Hypothalamus (tissue), 51 donors: ENCODE data around the gene EXOC6.
"Not testable (repeated sequence)": the region's sequence is repeated elsewhere in the genome, so short reads cannot be mapped to it uniquely, and the experiment has no call there.

Source experiments
- DNase-seq, 51 donors: peaks; one replicate each; lab custom pipeline; 2025; lab: John Stamatoyannopoulos, UW

The EXOC6 gene

GRCh38 chr10:93099670-93100069, 251.3 kb downstream of the EXOC6 start:
- no peak for DNase-seq

- not testable (repeated sequence) for DNase-seq
These were observed 252.8 kb downstream of the EXOC6 start for GRCh38 chr10:93101148-93101547.

- DNase-seq = no peak
These were observed 255.6 kb downstream of the EXOC6 start for GRCh38 chr10:93103953-93104352.

- DNase-seq = no peak
These were observed 258.3 kb downstream of the EXOC6 start for GRCh38 chr10:93106631-93107072.
